ENCODE results near the gene CTBP1. TPM values are rescaled to one million over a fixed set of nuclear protein-coding genes. Genes with fewer than 3 reads are reported as not detected.

CTBP1 gene
- total and polyA plus RNA-seq, 2 experiments from 2014 or later, result 40.1 to 160 TPM

GRCh38 chr4:1169171-1169671 is 79.7 kb downstream of the CTBP1 start:
- peaks cover 5% of the 10 kb centered on the region; the same call in 1 of the 2 replicates for H3K4me1 ChIP-seq (ENCODE audit: insufficient read depth)
- WGBS, 2 experiments (ENCODE audit: low coverage in 1 of 2, low lambda C conversion rate in 2 of 2, missing lambda C conversion rate in 2 of 2), result 86% methylated on average over 17 of the region's 17 CpGs
- peaks cover 10% of the 10 kb centered on the region for H3K27me3 ChIP-seq (replicated peaks; ENCODE audit: insufficient read depth)
- H3K9me3 ChIP-seq (ENCODE audit: low read depth), result no peaks in the 10 kb centered on the region
- no peaks in the 10 kb centered on the region for H3K9me2 ChIP-seq (ENCODE audit: insufficient read depth)
- DNase-seq, result no peak
- H3K9ac ChIP-seq, result no peak overlapping the region
- H3K4me2 ChIP-seq (ENCODE audit: unreplicated experiment), result no peak overlapping the region
- in situ Hi-C loops (cut with MboI), result no loop called here
- H3K4me3 ChIP-seq, result no peak overlapping the region
- H4K20me1 ChIP-seq (ENCODE audit: insufficient read depth), result no peaks in the 10 kb centered on the region
- no peak for TF ChIP-seq EZH2 (IDR thresholded peaks at IDR 0.05; ENCODE audit: insufficient read depth, poor library complexity, severe bottlenecking)
- TF ChIP-seq EZH2phosphoT487 (IDR thresholded peaks at IDR 0.05; ENCODE audit: insufficient read depth, low read depth), result no peak
- H3K36me3 ChIP-seq (ENCODE audit: low read depth), result no peaks in the 10 kb centered on the region
- no peaks in the 10 kb centered on the region for H3K79me2 ChIP-seq (ENCODE audit: insufficient read depth)
- H2AFZ ChIP-seq, result no peak overlapping the region
- H3F3A ChIP-seq (ENCODE audit: insufficient read depth), result no peaks in the 10 kb centered on the region
- H3K27ac ChIP-seq, result no peak overlapping the region

DNA sequence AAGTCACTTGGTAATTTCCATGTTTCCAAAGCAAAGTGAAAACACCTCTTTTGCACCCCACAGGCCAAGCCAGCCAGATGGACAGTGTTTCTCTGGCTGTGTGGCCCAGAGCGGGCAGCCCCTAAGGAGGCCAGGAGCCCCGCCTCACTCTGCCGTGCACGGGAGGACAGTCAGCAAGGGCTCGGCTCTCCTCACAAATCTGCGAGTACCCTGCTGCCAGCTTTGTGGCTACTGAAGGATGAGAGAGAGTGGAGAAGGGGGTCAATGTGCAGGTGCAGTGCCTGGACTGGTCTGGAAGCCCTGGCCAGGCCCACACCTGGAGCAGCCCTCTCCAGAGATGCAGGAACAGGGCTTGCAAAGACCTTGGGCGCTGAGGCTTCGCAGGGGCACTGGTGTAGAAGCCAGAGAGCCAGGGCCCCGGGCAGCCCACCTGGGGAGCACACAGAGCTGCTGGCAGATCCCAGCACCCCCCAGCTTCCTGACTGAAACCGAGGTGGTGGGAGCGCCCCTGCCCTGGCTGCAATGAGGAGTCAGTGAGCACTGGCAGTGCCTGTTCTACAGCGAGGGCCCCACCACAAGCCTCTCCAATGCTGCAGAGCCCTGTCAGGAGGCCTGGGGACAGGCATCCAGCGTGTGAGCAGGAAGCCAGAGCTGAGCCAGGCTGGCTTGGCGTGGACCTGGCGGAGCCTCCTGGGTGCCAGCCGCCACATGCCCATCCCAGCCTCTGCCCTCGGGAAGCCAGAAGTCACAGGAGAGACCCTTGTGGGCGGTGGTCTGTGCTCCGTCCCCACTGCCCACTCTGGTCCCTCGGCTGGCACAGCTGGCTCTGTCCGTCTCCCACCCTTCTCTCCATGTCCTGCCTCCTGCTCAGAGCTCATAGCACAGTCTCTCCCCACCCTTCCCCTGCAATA is 80.5 kb downstream of the CTBP1 start:
- peaks cover 10% of the 10 kb centered on the region for H3K27me3 ChIP-seq (replicated peaks; ENCODE audit: insufficient read depth)
- no peaks in the 10 kb centered on the region for H4K20me1 ChIP-seq (ENCODE audit: insufficient read depth)
- H3K36me3 ChIP-seq (ENCODE audit: low read depth), result no peaks in the 10 kb centered on the region
- TF ChIP-seq EZH2 (IDR thresholded peaks at IDR 0.05; ENCODE audit: insufficient read depth, poor library complexity, severe bottlenecking) (no peak), EZH2phosphoT487 (IDR thresholded peaks at IDR 0.05; ENCODE audit: insufficient read depth, low read depth) (no peak)
- H3K79me2 ChIP-seq (ENCODE audit: insufficient read depth), result no peaks in the 10 kb centered on the region
- no peaks in the 10 kb centered on the region for H3K9me2 ChIP-seq (ENCODE audit: insufficient read depth)
- WGBS, 2 experiments (ENCODE audit: low coverage in 1 of 2, low lambda C conversion rate in 2 of 2, missing lambda C conversion rate in 2 of 2), result 77 to 80% methylated on average over 15 to 21 of the region's 21 CpGs
- no peak overlapping the region for H3K27ac ChIP-seq
- no peak for DNase-seq
- H3K9ac ChIP-seq, result no peak overlapping the region
- H3K4me1 ChIP-seq (ENCODE audit: insufficient read depth), result peaks cover 5% of the 10 kb centered on the region; the same call in 1 of the 2 replicates
- peak overlapping the region; percentile 98 for H3K4me2 ChIP-seq (ENCODE audit: unreplicated experiment)
- peak overlapping the region; percentile 87 for H3K4me3 ChIP-seq
- H2AFZ ChIP-seq, result peak overlapping the region; percentile 99; the same call in 1 of the 2 replicates
- H3K9me3 ChIP-seq (ENCODE audit: low read depth), result no peaks in the 10 kb centered on the region
- in situ Hi-C loops (cut with MboI), result no loop called here
- H3F3A ChIP-seq (ENCODE audit: insufficient read depth), result no peaks in the 10 kb centered on the region

DNA sequence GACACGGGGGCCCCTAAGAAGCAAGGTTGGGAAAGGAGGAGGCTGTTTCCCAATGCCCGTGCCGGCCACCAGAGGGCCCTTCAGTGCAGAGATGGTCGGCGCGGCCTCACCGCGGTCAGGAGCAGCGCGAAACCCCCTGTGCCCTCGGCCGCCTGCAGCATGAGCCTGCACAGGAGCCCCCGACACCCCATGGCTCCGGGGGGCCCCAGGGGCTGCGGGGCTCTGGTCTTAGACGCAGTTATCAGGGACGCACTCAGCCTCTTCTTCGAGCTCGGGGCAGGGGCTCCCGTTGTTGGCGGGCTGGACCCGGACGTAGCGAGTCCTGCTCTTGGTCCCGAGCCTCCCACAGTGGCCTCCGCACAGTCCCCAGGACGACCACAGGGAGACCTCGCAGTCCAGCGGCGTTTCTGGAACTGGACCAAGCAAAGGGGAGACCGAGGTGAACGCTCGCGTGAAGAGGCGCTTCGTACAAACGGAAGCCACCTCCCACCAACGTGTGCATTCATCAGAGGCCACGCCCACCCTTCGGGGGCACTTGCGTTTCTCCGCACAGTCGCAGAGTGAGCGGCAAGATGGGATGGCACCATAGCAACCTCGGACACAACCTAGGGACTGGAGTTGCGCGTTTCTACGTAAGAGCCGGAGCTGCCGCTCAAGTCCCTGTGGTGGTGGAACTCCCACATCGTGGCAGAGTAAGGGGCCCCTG is 81.5 kb downstream of the CTBP1 start:
- no peaks in the 10 kb centered on the region for H3K9me3 ChIP-seq (ENCODE audit: low read depth)
- H3K27me3 ChIP-seq (replicated peaks; ENCODE audit: insufficient read depth), result peaks cover 10% of the 10 kb centered on the region
- in situ Hi-C loops (cut with MboI), result no loop called here
- DNase-seq, result peak; percentile 93
- H3K4me3 ChIP-seq, result peak overlapping the region; percentile 87
- no peaks in the 10 kb centered on the region for H3F3A ChIP-seq (ENCODE audit: insufficient read depth)
- H3K27ac ChIP-seq, result no peak overlapping the region
- no peaks in the 10 kb centered on the region for H3K36me3 ChIP-seq (ENCODE audit: low read depth)
- 6 to 7% methylated on average over 48 to 51 of the region's 51 CpGs for WGBS, 2 experiments (ENCODE audit: low coverage in 1 of 2, low lambda C conversion rate in 2 of 2, missing lambda C conversion rate in 2 of 2)
- H3K79me2 ChIP-seq (ENCODE audit: insufficient read depth), result no peaks in the 10 kb centered on the region
- no peaks in the 10 kb centered on the region for H4K20me1 ChIP-seq (ENCODE audit: insufficient read depth)
- TF ChIP-seq EZH2 (IDR thresholded peaks at IDR 0.05; ENCODE audit: insufficient read depth, poor library complexity, severe bottlenecking) (no peak), EZH2phosphoT487 (IDR thresholded peaks at IDR 0.05; ENCODE audit: insufficient read depth, low read depth) (no peak)
- H2AFZ ChIP-seq, result peak overlapping the region; percentile 99
- H3K9me2 ChIP-seq (ENCODE audit: insufficient read depth), result no peaks in the 10 kb centered on the region
- no peaks in the 10 kb centered on the region for H3K4me1 ChIP-seq (ENCODE audit: insufficient read depth)
- peak overlapping the region; percentile 82 for H3K9ac ChIP-seq
- peak overlapping the region; percentile 98 for H3K4me2 ChIP-seq (ENCODE audit: unreplicated experiment)

GRCh38 chr4:1166509-1167243 is 82.3 kb downstream of the CTBP1 start:
- no peaks in the 10 kb centered on the region for H3F3A ChIP-seq (ENCODE audit: insufficient read depth)
- H3K9ac ChIP-seq, result no peak overlapping the region
- 47 to 52% methylated on average over 24 of the region's 24 CpGs for WGBS, 2 experiments (ENCODE audit: low coverage in 1 of 2, low lambda C conversion rate in 2 of 2, missing lambda C conversion rate in 2 of 2)
- peak overlapping the region; percentile 98 for H3K4me2 ChIP-seq (ENCODE audit: unreplicated experiment)
- H3K36me3 ChIP-seq (ENCODE audit: low read depth), result no peaks in the 10 kb centered on the region
- H3K9me3 ChIP-seq (ENCODE audit: low read depth), result no peaks in the 10 kb centered on the region
- H3K27me3 ChIP-seq (replicated peaks; ENCODE audit: insufficient read depth), result peaks cover 5% of the 10 kb centered on the region
- peak overlapping the region; percentile 87; the same call in 1 of the 2 replicates for H3K4me3 ChIP-seq
- peak overlapping the region; percentile 99; the same call in 1 of the 2 replicates for H2AFZ ChIP-seq
- H3K27ac ChIP-seq, result no peak overlapping the region
- no peak for TF ChIP-seq EZH2phosphoT487 (IDR thresholded peaks at IDR 0.05; ENCODE audit: insufficient read depth, low read depth)
- no peak for TF ChIP-seq EZH2 (IDR thresholded peaks at IDR 0.05; ENCODE audit: insufficient read depth, poor library complexity, severe bottlenecking)
- no peak for DNase-seq
- in situ Hi-C loops (cut with MboI), result no loop called here
- H3K79me2 ChIP-seq (ENCODE audit: insufficient read depth), result no peaks in the 10 kb centered on the region
- H3K4me1 ChIP-seq (ENCODE audit: insufficient read depth), result no peaks in the 10 kb centered on the region
- H4K20me1 ChIP-seq (ENCODE audit: insufficient read depth), result no peaks in the 10 kb centered on the region
- no peaks in the 10 kb centered on the region for H3K9me2 ChIP-seq (ENCODE audit: insufficient read depth)

Measured in GM23248 (cell line).